Measurements from ENCODE around the gene SPAG17. TPM values are rescaled to one million over a fixed set of nuclear protein-coding genes. Genes with fewer than 3 reads are reported as not detected.
"Not testable (repeated sequence)": the region's sequence is repeated elsewhere in the genome, so short reads cannot be mapped to it uniquely, and the experiment has no call there.

SPAG17 gene
- total RNA-seq, 1 donor from 2014 or later = 2.7 TPM

- no peak for DNase-seq (ENCODE audit: low spot score)
Measured at GRCh38 chr1:117981455-117982192, 203.4 kb downstream of the SPAG17 start.

- DNase-seq (ENCODE audit: low spot score) = no peak
Measured at GRCh38 chr1:117976381-117976780, 208.6 kb downstream of the SPAG17 start.

- DNase-seq (ENCODE audit: low spot score) = no peak
Measured at GRCh38 chr1:117971777-117972176, 213.3 kb downstream of the SPAG17 start.

GRCh38 chr1:117970252-117970651, 214.8 kb downstream of the SPAG17 start:
- no peak for DNase-seq (ENCODE audit: low spot score)

- DNase-seq (ENCODE audit: low spot score) = no peak
Measured at GRCh38 chr1:117967881-117968280, 217.1 kb downstream of the SPAG17 start.

- DNase-seq (ENCODE audit: low spot score) = no peak
Measured at GRCh38 chr1:117967477-117967876, 217.6 kb downstream of the SPAG17 start.

- no peak for DNase-seq (ENCODE audit: low spot score)
Measured at GRCh38 chr1:117964290-117965038, 220.6 kb downstream of the SPAG17 start.

GRCh38 chr1:117959364-117959763, 225.7 kb downstream of the SPAG17 start:
- DNase-seq (ENCODE audit: low spot score) = no peak

GRCh38 chr1:117952386-117952785, 232.6 kb downstream of the SPAG17 start:
- no peak for DNase-seq (ENCODE audit: low spot score)

- DNase-seq (ENCODE audit: low spot score) = no peak
Measured at GRCh38 chr1:117942293-117942692, 242.7 kb downstream of the SPAG17 start.

- DNase-seq (ENCODE audit: low spot score) = no peak
Measured at GRCh38 chr1:117933769-117934168, 251.3 kb downstream of the SPAG17 start.

- no peak for DNase-seq (ENCODE audit: low spot score)
Measured at GRCh38 chr1:117932576-117932975, 252.5 kb downstream of the SPAG17 start.

GRCh38 chr1:117930484-117930883, 254.5 kb downstream of the SPAG17 start:
- DNase-seq (ENCODE audit: low spot score) = no peak

- no peak for DNase-seq (ENCODE audit: low spot score)
Measured at GRCh38 chr1:117930173-117930447, 254.9 kb downstream of the SPAG17 start.

- DNase-seq (ENCODE audit: low spot score) = peak; percentile 97
Measured at GRCh38 chr1:117929343-117930172, 255.5 kb downstream of the SPAG17 start, which contains the start of the genes GDAP2 and WDR3. Gene GDAP2 (minus strand): TSS chr1:117929621. CDS start chr1:117920357, 9,264 bp downstream. Gene WDR3 (plus strand): TSS chr1:117929739. CDS start chr1:117933320, 3,581 bp downstream.

GRCh38 chr1:117928881-117929342, 256.1 kb downstream of the SPAG17 start:
- DNase-seq (ENCODE audit: low spot score) = peak; percentile 36

GRCh38 chr1:117925981-117926380, 259.0 kb downstream of the SPAG17 start:
- no peak for DNase-seq (ENCODE audit: low spot score)

GRCh38 chr1:117922717-117923116, 262.3 kb downstream of the SPAG17 start:
- not testable (repeated sequence) for DNase-seq (ENCODE audit: low spot score)

- no peak for DNase-seq (ENCODE audit: low spot score)
Measured at GRCh38 chr1:117921991-117922390, 263.0 kb downstream of the SPAG17 start.

- no peak for DNase-seq (ENCODE audit: low spot score)
Measured at GRCh38 chr1:117919376-117919775, 265.7 kb downstream of the SPAG17 start.

GRCh38 chr1:117911051-117911450, 274.0 kb downstream of the SPAG17 start:
- DNase-seq (ENCODE audit: low spot score) = no peak

- DNase-seq (ENCODE audit: low spot score) = no peak
Measured at GRCh38 chr1:117905019-117905418, 280.0 kb downstream of the SPAG17 start.

Measured in mucosa of gallbladder (tissue), 1 donor.